HepG2 (cell line): ENCODE measurements around the gene SOBP. TPM values are rescaled to one million over a fixed set of nuclear protein-coding genes. Genes with fewer than 3 reads are reported as not detected.

Source experiments
- ATAC-seq: fragments of 200-7000 bp; cut with Tn5 transposase; 3 replicates; pipeline ENCODE4 v1.9.1; 2020; ENCODE audit warnings: mild to moderate bottlenecking, moderate library complexity
- BruUV-seq: library from RNA; stranded (reverse); fragments of 400-500 nt; replicated peaks from 2 replicates; lab custom pipeline; 2021; lab: Mats Ljungman, UMichigan
- CTCF ChIA-PET: fragments of 300-600 bp; formaldehyde crosslinking; extraction: SDS; loops from one replicate; lab custom pipeline; 2021; ENCODE audit warnings: low total read pairs, inconsistent platforms, low intra/inter-chr PET ratio; lab: Yijun Ruan, JAX
- POLR2A ChIA-PET: fragments of 350-600 bp; sonication (Branson Sonifier 250); formaldehyde crosslinking; loops from one replicate; lab custom pipeline; 2020; ENCODE audit warnings: antibody characterized with exemption, inconsistent platforms; lab: Yijun Ruan, JAX
- DNase-seq: peaks from one replicate; pipeline ENCODE4 v3.0.0-alpha.2; 2015; ENCODE audit warnings: low spot score
- FAIRE-seq: peaks from 3 replicates; lab custom pipeline; 2011; peaks lifted over from hg19 to GRCh38; lab: Jason Lieb, UNC
- H2AFZ ChIP-seq: one replicate; pipeline ENCODE4 v1.6.1; 2011; ENCODE audit warnings: low read length, inconsistent platforms
- H3K27ac ChIP-seq: fragments of 300-600 bp; 3 replicates; pipeline ENCODE4 v1.8.0; 2011; ENCODE audit warnings: mixed run types, mild to moderate bottlenecking, mixed read lengths, low read length, inconsistent platforms; ENCODE audit not compliant: insufficient read depth; ENCODE audit errors: extremely low read length
- H3K27me3 ChIP-seq, 2 experiments: fragments of 200-600 bp in 1 of 2; 2 replicates in 1 of 2; 3 replicates in 1 of 2; pipeline versions ENCODE4 v1.6.0 to v1.8.0; 2011; ENCODE audit warnings: low read length in 2 of 2, mild to moderate bottlenecking in 2 of 2, moderate library complexity in 2 of 2, inconsistent platforms in 1 of 2; ENCODE audit not compliant: insufficient read depth in 2 of 2, control insufficient read depth in 1 of 2
- H3K36me3 ChIP-seq, 2 experiments: fragments of 200-600 bp in 1 of 2; replicated peaks in 1 of 2; 2 replicates in 1 of 2; 3 replicates in 1 of 2; pipeline versions ENCODE4 v1.5.1 to v1.8.0; 2011; ENCODE audit warnings: low read length in 2 of 2, inconsistent platforms in 1 of 2; ENCODE audit not compliant: insufficient read depth in 2 of 2, control insufficient read depth in 1 of 2
- H3K4me1 ChIP-seq: 2 replicates; pipeline ENCODE4 v1.5.1; 2012; ENCODE audit warnings: low read length, inconsistent platforms; ENCODE audit not compliant: insufficient read depth
- H3K4me2 ChIP-seq: 2 replicates; pipeline ENCODE4 v1.6.0; 2011; ENCODE audit warnings: low read depth, low read length, inconsistent platforms
- H3K4me3 ChIP-seq, 3 experiments: fragments of 200-600 bp in 1 of 3; sonication (generic), shearing (Covaris generic) in 1 of 3; replicated peaks in 1 of 3; 2 replicates each; pipeline ENCODE4 v1.5.1; 2011 to 2016; ENCODE audit warnings: low read length in 3 of 3, inconsistent platforms in 2 of 3, low read depth in 2 of 3, mild to moderate bottlenecking in 2 of 3, control low read depth in 1 of 3, mixed read lengths in 1 of 3; ENCODE audit not compliant: insufficient read depth in 1 of 3
- H3K79me2 ChIP-seq: one replicate; pipeline ENCODE4 v1.6.1; 2011; ENCODE audit warnings: low read length, inconsistent platforms; ENCODE audit not compliant: insufficient read depth
- H3K9ac ChIP-seq: 2 replicates; pipeline ENCODE4 v1.6.0; 2011; ENCODE audit warnings: mild to moderate bottlenecking, low read depth, low read length, inconsistent platforms; ENCODE audit not compliant: insufficient read depth
- H3K9me3 ChIP-seq: 2 replicates; pipeline ENCODE4 v1.5.1; 2012; ENCODE audit warnings: mild to moderate bottlenecking, low read length
- H4K20me1 ChIP-seq: 2 replicates; pipeline ENCODE4 v1.6.0; 2011; ENCODE audit warnings: inconsistent platforms, mild to moderate bottlenecking, low read length, moderate library complexity; ENCODE audit not compliant: insufficient read depth
- ZNF264 ChIP-seq: sonication (generic); formaldehyde crosslinking; IDR thresholded peaks from 2 replicates; pipeline ENCODE4 v1.4.0; 2020; ENCODE audit warnings: missing genetic modification reagents
- ZNF30 ChIP-seq: sonication (generic); formaldehyde crosslinking; IDR thresholded peaks from 2 replicates; pipeline ENCODE4 v1.5.0; 2020; ENCODE audit warnings: mild to moderate bottlenecking, missing genetic modification reagents
- ZNF326 ChIP-seq: sonication (generic); formaldehyde crosslinking; IDR thresholded peaks from 2 replicates; pipeline ENCODE4 v1.4.0; 2020; ENCODE audit warnings: missing genetic modification reagents, borderline replicate concordance
- ZNF609 ChIP-seq: sonication (generic); formaldehyde crosslinking; IDR thresholded peaks from 2 replicates; pipeline ENCODE4 v1.4.0; 2020; ENCODE audit warnings: mild to moderate bottlenecking, missing genetic modification reagents, borderline replicate concordance
- ZNF839 ChIP-seq: sonication (generic); formaldehyde crosslinking; IDR thresholded peaks from 2 replicates; pipeline ENCODE4 v1.4.0; 2020; ENCODE audit warnings: missing genetic modification reagents, mild to moderate bottlenecking, borderline replicate concordance
- WGBS: methylation state at CpG from one replicate; pipeline ENCODE4 v1.1.6; 2017; ENCODE audit warnings: low lambda C conversion rate; 5-methylcytosine and 5-hydroxymethylcytosine counted together
- in situ Hi-C: cut with HindIII; loops from 2 replicates; pipeline ENCODE4 v1.10.0; 2017; ENCODE audit warnings: low pct_unique_long_range_greater_than_20kb; ENCODE audit not compliant: extremely low pct_ligation_motif_present
- intact Hi-C: fragments of 100-400 bp; cut with micrococcal nuclease; formaldehyde crosslinking; loops from one replicate; pipeline ENCODE4 v1.10.0; 2022; ENCODE audit not compliant: unreplicated experiment
- polyA plus RNA-seq, 8 experiments: library from polyadenylated mRNA; depleted of rRNA in 3 of 8; stranded (reverse) in 7 of 8; unstranded in 1 of 8; fragments of >200 nt; fragmentation: Illumina TruSeq in 4 of 8; extraction: Trizol in 4 of 8; gene quantifications; 2 replicates each; pipeline versions ENCODE4 v1.2.1 to v1.2.3, GENCODE V29; 2011 to 2016; ENCODE audit warnings: low read depth in 4 of 8, missing spikeins in 1 of 8, mixed read lengths in 1 of 8; ENCODE audit not compliant: insufficient read depth in 1 of 8
- total RNA-seq, 5 experiments: library from RNA; depleted of rRNA; stranded (reverse); fragments of >200 nt; fragmentation: Illumina TruSeq; extraction: Trizol; gene quantifications; 2 replicates each; pipeline ENCODE4 v1.2.3, GENCODE V29; 2016; ENCODE audit warnings: low read depth in 1 of 5

Gene SOBP
- total and polyA plus RNA-seq, 2 of the 13 experiments (the other 11 are each of a cell fraction or from before 2014, with no cell fraction given), result 1.5 to 6.9 TPM

- Histone ChIP-seq H3K36me3 (peaks cover 9 to 22% of the 10 kb centered on the region in 2 experiments; a peak in 4 of 5 replicates), H3K79me2 (no peaks in the 10 kb centered on the region), H3K4me1 (peaks cover 18% of the 10 kb centered on the region), H3K9ac (no peak overlapping the region), H4K20me1 (no peaks in the 10 kb centered on the region), H3K4me3 (no peak overlapping the region), H3K4me2 (no peak overlapping the region), H2AFZ (no peak overlapping the region), H3K27ac (no peak overlapping the region), H3K27me3 (no peaks in the 10 kb centered on the region), H3K9me3 (no peaks in the 10 kb centered on the region)
- POLR2A ChIA-PET, result no interaction called here
- in situ Hi-C loops, result loop anchor here (5.0 kb wide), 1 partner anchor 37 kb away; no protein-coding TSS in a partner anchor
- WGBS, result 96% methylated on average over 5 of the region's 5 CpGs
- ATAC-seq, result no peak
- FAIRE-seq, result no peak
- intact Hi-C loops, result no loop called here
- DNase-seq, result no peak
- CTCF ChIA-PET, result no interaction called here
- BruUV-seq, result no TSS peak
- TF ChIP-seq ZNF609 (CRISPR knock-in tag) (no peak), ZNF30 (CRISPR knock-in tag) (no peak), ZNF264 (CRISPR knock-in tag) (no peak), ZNF326 (CRISPR knock-in tag) (no peak), ZNF839 (CRISPR knock-in tag) (no peak)
These were observed 44.7 kb downstream of the SOBP start for GRCh38 chr6:107534571-107535141.
